NCI-H2227 treated with DMSO at 0.1 percent for 48 hours (cell line): ENCODE data around the gene MMP25.
"Not testable (repeated sequence)": the region's sequence is repeated elsewhere in the genome, so short reads cannot be mapped to it uniquely, and the experiment has no call there.

Experiments used
- DNase-seq: peaks from one replicate; lab custom pipeline; 2025; lab: John Stamatoyannopoulos, UW

MMP25 gene

GRCh38 chr16:3073448-3073847 lies 27.1 kb downstream of the MMP25 start:
- DNase-seq = no peak

- no peak for DNase-seq
Observed at GRCh38 chr16:3074860-3075522, 28.6 kb downstream of the MMP25 start.

- no peak for DNase-seq
Observed at GRCh38 chr16:3075523-3075915, 29.2 kb downstream of the MMP25 start.

- DNase-seq = not testable (repeated sequence)
Observed at GRCh38 chr16:3075946-3076345, 29.6 kb downstream of the MMP25 start.

GRCh38 chr16:3076577-3076976 lies 30.2 kb downstream of the MMP25 start:
- DNase-seq = no peak

GRCh38 chr16:3080024-3080423 lies 33.7 kb downstream of the MMP25 start:
- no peak for DNase-seq

- not testable (repeated sequence) for DNase-seq
Observed at GRCh38 chr16:3081957-3082356, 35.6 kb downstream of the MMP25 start.

GRCh38 chr16:3083408-3083807 lies 37.0 kb downstream of the MMP25 start:
- DNase-seq = not testable (repeated sequence)

GRCh38 chr16:3084491-3084890 lies 38.1 kb downstream of the MMP25 start:
- no peak for DNase-seq

GRCh38 chr16:3084969-3085670 lies 38.8 kb downstream of the MMP25 start:
- DNase-seq = no peak

GRCh38 chr16:3085868-3086595 lies 39.7 kb downstream of the MMP25 start:
- no peak for DNase-seq

- no peak for DNase-seq
Observed at GRCh38 chr16:3086596-3087242, 40.4 kb downstream of the MMP25 start.

- no peak for DNase-seq
Observed at GRCh38 chr16:3087243-3088235, 41.2 kb downstream of the MMP25 start.

GRCh38 chr16:3088450-3088849 lies 42.1 kb downstream of the MMP25 start:
- DNase-seq = no peak

GRCh38 chr16:3088925-3089716 lies 42.8 kb downstream of the MMP25 start:
- DNase-seq = no peak

GRCh38 chr16:3089717-3090592 lies 43.6 kb downstream of the MMP25 start:
- DNase-seq = no peak

GRCh38 chr16:3091551-3091950 lies 45.2 kb downstream of the MMP25 start:
- DNase-seq = no peak

- no peak for DNase-seq
Observed at GRCh38 chr16:3092501-3092941, 46.2 kb downstream of the MMP25 start.

- no peak for DNase-seq
Observed at GRCh38 chr16:3094289-3095027, 48.1 kb downstream of the MMP25 start.
